ENCODE results near the gene PPP1R13B.

PPP1R13B gene

DNA sequence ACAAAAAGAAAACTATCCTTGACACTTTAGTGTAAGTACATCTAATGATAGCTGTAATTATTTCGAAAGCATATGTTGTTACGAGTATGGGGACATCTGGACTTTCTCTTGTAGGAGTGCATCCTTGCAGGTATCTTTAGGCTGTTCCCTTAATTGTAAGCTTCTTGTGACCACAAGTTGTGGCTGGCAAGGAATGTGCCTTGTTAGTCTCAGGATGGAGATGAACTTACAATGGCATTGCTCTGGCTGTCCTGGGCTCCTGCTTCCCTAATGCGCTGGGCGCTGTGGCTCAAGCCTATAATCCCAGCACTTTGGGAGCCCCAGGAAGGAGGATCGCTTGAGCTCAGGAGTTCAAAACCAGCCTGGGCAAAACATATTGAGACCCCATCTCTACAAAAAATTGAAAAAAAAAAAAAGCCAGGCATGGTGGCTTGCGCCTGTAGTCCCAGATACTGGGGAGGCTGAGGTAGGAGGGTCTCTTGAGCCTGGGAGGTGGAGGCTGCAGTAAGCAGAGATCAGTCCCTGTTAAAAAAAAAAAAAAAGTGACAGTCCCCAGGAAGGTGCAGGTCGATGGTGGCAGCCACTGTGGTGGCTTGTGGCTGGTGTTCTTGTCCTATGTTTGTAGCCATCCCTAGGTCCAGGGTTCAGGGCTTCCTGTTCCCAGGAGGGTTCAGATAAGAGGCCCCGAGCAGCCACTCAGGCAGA, 23.7 kb upstream of the PPP1R13B start:
- H3K27ac Mint-ChIP-seq = no peak overlapping the region
- no peaks in the 10 kb centered on the region for H3K36me3 Mint-ChIP-seq
- H3K9me3 Mint-ChIP-seq = peaks cover 4% of the 10 kb centered on the region
- no peak for DNase-seq (ENCODE audit: low spot score in 2 of 2)
- peak overlapping the region; percentile 88 for H3K4me3 Mint-ChIP-seq
- no peak for ATAC-seq (ENCODE audit: low read depth)
- peaks cover 2% of the 10 kb centered on the region for H3K27me3 Mint-ChIP-seq
- H3K4me1 Mint-ChIP-seq = peaks cover 10% of the 10 kb centered on the region

DNA sequence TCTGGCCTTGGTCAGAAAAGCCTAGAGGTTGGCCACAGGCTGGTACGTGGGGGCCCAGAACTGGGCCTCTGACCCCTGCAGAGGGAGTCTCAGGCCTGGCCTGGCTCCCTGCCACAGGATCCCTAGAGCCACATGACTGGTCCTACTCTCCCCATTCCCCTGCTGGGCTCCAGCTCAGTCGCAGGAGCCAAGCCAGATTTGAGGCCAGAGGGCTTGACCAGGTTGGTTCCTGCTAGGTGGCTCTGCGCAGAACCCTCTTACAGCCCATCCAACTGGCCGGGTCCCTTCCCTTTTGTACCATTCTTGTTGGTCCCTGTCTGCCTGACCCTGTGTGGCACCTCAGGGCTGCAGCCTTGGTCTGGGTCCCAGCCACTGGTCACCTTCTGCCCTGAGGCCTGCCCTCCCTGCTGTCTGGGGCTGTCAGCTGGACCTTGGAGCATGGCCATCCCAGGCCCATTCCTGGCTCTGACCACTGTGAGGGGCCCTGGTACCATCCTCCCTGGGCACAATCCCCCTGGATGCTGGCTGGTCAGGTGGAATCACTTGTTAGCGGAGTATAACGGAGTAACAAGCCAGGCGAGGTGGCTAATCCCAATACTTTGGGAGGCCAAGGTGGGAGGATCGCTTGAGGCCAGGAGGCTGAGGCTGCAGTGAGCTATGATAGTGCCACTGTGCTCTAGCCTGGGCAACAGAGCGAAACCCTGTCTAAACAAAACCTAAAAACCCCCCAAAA, 22.9 kb upstream of the PPP1R13B start:
- H3K4me1 Mint-ChIP-seq = peaks cover 10% of the 10 kb centered on the region
- H3K4me3 Mint-ChIP-seq = no peak overlapping the region
- no peak overlapping the region for H3K27ac Mint-ChIP-seq
- ATAC-seq (ENCODE audit: low read depth) (no peak), DNase-seq (ENCODE audit: low spot score in 2 of 2) (no peak)
- H3K27me3 Mint-ChIP-seq = peaks cover 2% of the 10 kb centered on the region
- H3K9me3 Mint-ChIP-seq = peaks cover 4% of the 10 kb centered on the region
- H3K36me3 Mint-ChIP-seq = no peaks in the 10 kb centered on the region

DNA sequence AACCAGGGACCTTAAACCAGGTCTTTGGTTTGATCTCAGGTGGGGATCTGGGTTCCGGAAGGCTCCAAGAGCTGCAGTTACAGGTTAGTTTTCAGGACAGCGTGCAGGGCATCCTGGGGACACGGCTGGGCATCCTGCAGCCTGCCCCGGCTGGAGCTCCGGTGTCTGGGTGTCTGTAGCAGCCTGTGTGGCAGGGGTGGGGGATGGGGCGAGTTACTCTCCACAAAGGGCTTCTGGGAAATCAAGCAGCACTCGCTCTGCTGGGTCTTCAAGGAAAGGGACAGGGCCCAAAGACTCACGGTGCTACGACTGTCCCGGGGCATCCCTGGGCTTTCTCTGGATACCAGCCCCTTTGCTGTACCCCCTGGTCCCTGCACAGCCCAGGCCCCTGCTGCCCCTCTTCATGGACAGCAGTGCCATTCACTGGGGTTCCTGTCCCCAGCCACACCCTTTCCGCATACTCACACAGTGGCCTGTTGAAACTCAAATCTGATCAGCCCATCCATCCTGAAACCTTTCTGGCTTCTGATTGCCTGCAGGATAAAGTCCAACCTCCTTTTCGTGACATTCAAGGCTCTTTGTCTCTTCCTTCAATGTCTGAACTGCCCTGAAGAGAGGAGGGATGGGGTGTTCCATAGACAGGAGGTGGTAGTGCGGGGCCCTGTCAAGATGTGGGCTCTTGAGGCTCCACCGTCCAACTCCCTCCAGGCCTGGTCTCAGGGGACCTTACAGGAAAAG, 22.2 kb upstream of the PPP1R13B start:
- no peak for ATAC-seq (ENCODE audit: low read depth)
- DNase-seq (ENCODE audit: low spot score in 2 of 2) = no peak
- Mint-ChIP-seq H3K4me1 (peaks cover 4% of the 10 kb centered on the region), H3K4me3 (no peak overlapping the region), H3K27ac (no peak overlapping the region), H3K27me3 (peaks cover 2% of the 10 kb centered on the region), H3K9me3 (no peaks in the 10 kb centered on the region), H3K36me3 (no peaks in the 10 kb centered on the region)

DNA sequence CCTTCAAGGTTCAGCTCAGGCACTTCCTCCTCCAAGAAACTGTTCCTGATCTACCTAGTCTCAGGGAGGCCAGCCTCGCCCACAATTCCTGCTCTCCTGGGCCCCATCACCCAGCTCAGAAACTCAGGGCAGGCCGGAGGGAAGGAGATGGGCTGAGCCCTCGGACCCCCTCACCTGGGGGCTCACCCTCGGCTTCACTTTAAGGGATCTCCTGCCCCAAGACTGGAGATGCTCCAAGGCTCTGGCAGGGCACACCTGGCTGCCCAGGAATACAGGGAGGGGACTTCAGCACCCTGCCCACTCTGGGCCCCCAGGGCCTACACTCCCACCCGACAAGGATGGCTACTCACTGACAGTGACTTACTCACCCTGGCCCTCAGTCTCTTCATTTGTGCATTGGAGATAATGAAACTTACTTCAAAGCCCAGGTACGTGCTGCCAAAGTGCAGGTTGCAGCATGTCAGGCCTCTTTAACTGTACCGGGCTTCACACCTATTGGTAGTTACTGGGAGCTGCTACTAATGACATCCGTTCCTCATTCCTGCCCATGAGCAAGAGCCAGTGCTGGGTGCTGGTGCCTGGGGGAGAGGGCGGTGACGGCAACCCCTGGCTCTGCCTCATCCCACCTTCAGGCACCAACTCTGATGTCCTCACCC, 21.0 kb upstream of the PPP1R13B start:
- Mint-ChIP-seq H3K36me3 (no peaks in the 10 kb centered on the region), H3K27ac (no peak overlapping the region), H3K4me1 (peaks cover 4% of the 10 kb centered on the region), H3K4me3 (no peak overlapping the region), H3K27me3 (peaks cover 5% of the 10 kb centered on the region), H3K9me3 (no peaks in the 10 kb centered on the region)
- ATAC-seq (ENCODE audit: low read depth) (no peak), DNase-seq (ENCODE audit: low spot score in 2 of 2) (no peak)

DNA sequence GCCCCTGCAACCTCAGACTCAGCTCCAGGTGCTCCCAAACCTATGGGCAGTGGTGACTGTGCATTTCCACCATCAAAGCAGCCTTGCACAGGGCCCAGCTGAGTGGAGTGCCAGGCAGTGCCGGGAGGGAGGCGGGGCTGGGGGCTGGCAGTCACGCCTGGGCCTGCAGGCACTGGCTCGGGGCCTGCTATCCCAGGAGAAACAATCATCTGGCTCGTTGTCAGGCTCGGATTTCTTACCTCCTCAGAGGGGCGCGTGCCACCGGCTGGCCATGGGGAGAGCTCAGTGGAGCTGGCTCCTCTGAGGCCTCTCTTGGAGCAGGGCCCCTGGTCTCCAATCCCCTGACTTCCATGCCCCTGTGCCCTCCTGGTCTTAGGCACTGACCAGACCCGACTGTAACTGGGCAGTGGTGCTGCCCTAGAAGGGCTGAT, 20.2 kb upstream of the PPP1R13B start:
- DNase-seq (ENCODE audit: low spot score in 2 of 2) = no peak
- Mint-ChIP-seq H3K4me3 (no peak overlapping the region), H3K27me3 (peaks cover 8% of the 10 kb centered on the region)

DNA sequence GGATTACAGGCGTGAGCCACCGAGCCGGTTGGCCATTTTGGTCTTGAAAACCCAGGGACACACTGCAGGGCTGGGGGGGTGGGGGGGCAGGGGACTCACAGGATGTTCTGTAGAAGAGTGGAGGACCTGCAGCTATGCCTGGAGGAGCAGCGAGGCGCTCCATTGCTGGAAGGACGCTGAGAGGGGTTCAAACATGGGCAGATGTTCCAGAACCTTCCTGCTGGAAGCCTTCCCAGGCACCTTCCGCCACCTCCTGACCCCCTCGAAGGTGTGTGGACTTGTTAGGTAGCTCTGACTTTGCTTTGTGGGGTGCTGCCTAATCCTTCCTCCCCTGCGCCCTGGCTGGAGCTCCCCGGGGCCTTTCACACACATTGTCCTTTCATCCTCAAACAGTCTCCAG, 19.6 kb upstream of the PPP1R13B start:
- no peak for ATAC-seq (ENCODE audit: low read depth)
- Mint-ChIP-seq H3K36me3 (no peaks in the 10 kb centered on the region), H3K27ac (no peak overlapping the region), H3K9me3 (no peaks in the 10 kb centered on the region), H3K27me3 (peaks cover 8% of the 10 kb centered on the region), H3K4me1 (no peaks in the 10 kb centered on the region), H3K4me3 (no peak overlapping the region)
- no peak for DNase-seq (ENCODE audit: low spot score in 2 of 2)

More for the DNA sequence above, 20.2 kb upstream of the PPP1R13B start:
- ATAC-seq (ENCODE audit: low read depth) = no peak
- H3K4me1 Mint-ChIP-seq = peaks cover 3% of the 10 kb centered on the region
- H3K9me3 Mint-ChIP-seq = no peaks in the 10 kb centered on the region
- no peaks in the 10 kb centered on the region for H3K36me3 Mint-ChIP-seq
- no peak overlapping the region for H3K27ac Mint-ChIP-seq

DNA sequence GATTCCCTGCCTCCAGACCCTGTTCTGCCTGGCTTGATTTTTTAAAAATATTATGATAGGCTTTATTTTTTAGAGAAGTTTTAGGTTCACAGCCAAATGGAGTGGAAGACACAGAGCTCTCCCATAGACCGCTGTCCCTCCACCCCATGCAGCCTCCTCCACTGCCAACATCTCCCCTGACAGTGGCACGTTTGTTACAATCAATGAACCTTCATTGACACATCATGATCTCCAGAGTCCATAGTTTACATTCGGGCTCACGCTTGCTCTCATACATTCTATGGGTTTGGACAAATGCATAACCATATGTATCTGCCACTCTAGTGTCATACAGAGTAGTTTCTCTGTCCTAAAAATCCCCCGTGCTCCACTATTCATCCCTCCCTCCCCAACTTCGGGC, 15.9 kb upstream of the PPP1R13B start:
- peaks cover 7% of the 10 kb centered on the region for H3K27me3 Mint-ChIP-seq
- DNase-seq (ENCODE audit: low spot score in 2 of 2) (no peak), ATAC-seq (ENCODE audit: low read depth) (no peak)
- no peaks in the 10 kb centered on the region for H3K36me3 Mint-ChIP-seq
- H3K27ac Mint-ChIP-seq = no peak overlapping the region
- H3K4me3 Mint-ChIP-seq = no peak overlapping the region
- H3K4me1 Mint-ChIP-seq = no peaks in the 10 kb centered on the region
- H3K9me3 Mint-ChIP-seq = no peaks in the 10 kb centered on the region

DNA sequence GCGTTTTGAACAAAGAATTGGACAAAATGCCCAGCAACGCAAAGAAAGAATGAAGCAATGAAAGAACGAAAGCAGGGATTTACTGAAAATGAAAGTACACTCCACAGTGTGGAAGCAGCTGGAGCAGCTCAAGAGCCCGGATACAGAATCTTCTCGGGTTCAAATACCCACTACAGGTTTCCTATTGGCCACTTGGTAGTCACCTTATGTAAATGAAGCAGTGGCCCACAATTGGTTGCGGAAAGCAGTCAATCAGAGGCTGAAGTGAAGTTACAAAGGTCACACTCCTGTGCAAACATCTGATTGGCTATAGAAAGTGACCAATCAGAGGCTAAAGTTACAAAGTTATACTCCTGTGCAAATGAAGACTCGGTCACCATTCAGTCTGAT, 15.0 kb upstream of the PPP1R13B start:
- H3K36me3 Mint-ChIP-seq = no peaks in the 10 kb centered on the region
- H3K4me1 Mint-ChIP-seq = no peaks in the 10 kb centered on the region
- DNase-seq (ENCODE audit: low spot score in 2 of 2) (no peak), ATAC-seq (ENCODE audit: low read depth) (no peak)
- no peak overlapping the region for H3K27ac Mint-ChIP-seq
- H3K27me3 Mint-ChIP-seq = peaks cover 7% of the 10 kb centered on the region
- no peak overlapping the region for H3K4me3 Mint-ChIP-seq
- no peaks in the 10 kb centered on the region for H3K9me3 Mint-ChIP-seq

DNA sequence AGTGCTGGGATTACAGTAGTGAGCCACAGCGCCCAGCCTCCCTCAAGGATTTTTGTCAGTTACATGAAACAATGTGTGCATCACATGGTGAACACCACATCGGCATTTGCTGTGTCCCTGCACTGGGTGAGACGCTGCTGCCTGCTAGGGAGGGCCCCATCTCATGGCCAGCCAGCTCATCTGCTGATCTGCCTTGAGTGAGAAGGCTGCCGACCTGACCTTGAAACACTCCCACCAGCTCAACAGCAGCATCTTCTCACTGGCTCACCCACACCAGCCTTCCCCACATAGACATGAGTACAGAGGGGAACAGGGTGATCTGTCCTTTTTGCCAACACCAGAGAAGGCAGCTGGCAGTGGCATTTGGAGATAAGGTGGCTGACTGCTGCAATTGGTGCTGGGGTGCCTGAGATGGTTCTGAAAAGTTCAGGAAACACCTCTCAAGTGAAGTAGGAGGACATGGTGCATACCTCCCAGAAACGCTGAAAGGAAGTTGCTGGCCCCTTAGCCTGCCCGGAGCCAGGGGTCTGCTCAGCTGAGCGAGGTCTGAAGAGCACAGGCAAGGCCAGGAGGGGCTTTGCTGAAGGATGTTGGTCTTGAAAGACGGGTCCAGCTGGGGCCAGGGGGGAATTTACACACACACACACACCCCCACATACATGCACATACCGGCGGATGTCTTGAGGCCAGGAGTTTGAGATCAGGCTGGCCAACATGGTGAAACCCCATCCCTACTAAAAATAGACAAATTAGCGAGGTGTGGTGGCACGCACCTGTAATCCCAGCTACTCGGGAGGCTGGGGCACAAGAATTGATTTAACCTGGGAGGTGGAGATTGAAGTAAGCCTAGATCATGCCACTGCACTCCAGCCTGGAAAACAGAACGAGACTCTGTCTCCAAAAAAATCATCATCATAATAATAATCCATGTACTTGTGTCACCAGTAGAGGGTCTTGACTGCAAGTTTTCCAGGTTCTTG, 14.3 kb upstream of the PPP1R13B start:
- Mint-ChIP-seq H3K4me3 (no peak overlapping the region), H3K27ac (no peak overlapping the region), H3K4me1 (no peaks in the 10 kb centered on the region), H3K36me3 (no peaks in the 10 kb centered on the region), H3K27me3 (peaks cover 7% of the 10 kb centered on the region), H3K9me3 (no peaks in the 10 kb centered on the region)
- ATAC-seq (ENCODE audit: low read depth) (no peak), DNase-seq (ENCODE audit: low spot score in 2 of 2) (no peak)

DNA sequence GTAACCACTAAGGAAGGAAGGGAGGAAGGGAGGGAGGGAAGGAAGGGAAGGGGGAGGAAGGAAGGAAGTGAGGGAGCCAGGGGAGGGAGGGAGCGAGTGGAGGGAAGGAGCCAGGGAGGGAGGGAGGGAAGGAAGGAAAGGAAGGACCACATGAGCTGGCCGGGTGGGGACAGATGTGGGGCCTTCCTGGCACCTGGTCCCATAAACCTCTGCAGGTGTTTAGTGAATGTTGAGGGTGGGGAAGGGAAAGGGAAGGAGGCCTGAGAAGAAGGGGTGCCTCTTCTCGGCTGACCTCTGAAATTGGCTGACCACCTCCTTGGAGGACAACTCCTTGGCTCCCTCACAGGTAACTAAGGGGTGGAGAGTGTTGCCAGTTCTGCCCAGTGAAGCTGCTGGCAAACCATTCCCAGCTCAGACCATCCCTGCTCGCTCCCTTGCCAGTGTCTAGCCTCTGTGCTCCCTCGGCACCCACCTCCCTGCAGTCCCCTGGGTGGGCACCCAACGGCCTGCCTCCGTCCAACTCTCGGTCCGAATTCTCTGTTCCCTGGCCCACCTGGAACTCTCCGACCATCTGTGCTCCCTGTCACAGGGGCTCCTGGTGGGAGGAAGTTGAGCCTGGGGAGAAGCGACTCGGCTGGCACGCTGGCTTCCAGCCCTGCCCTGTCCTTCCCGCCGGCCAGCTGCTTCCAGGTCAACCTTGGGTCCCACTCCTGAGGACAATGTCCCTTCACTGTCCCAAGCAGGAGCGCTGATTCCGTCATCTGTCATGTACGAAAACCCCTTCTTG, 12.2 kb upstream of the PPP1R13B start:
- H3K9me3 Mint-ChIP-seq = no peaks in the 10 kb centered on the region
- no peaks in the 10 kb centered on the region for H3K36me3 Mint-ChIP-seq

DNA sequence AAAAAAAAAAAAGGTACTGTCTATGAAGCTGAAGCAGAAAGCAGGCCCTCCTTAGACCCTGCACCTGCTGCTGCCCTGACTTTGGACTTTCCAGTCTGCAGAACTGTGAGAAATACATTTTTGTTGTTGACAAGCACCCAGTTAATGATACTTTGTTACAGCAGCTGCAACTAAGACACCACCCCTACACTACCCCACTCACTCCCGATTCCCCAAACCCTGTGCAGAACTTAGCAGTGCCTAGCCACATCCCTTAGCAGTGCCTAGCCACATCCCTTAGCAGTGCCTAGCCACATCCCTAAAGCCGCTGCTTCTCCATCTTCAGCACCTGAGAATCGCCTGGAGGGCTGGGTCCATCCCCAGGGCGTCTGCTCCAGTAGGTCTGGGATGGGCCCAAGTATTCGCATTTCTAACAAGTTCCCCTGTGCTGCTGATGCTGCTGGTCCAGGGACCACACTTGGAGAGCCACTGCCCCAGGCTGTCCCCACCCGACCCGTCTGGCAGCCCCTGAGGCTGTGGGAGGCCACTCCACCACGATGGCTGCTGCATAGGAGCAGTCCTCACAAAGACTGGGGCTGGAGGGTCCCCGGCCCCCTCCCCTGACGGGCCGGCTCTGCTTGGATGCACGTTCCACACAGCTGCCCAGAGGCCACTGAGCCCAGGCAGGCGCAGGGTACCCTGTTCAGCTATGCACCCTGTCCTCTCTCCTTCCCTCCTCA, 10.8 kb upstream of the PPP1R13B start:
- no peaks in the 10 kb centered on the region for H3K36me3 Mint-ChIP-seq
- no peak overlapping the region for H3K4me3 Mint-ChIP-seq
- H3K27me3 Mint-ChIP-seq = peaks cover 4% of the 10 kb centered on the region
- no peaks in the 10 kb centered on the region for H3K4me1 Mint-ChIP-seq
- no peak for ATAC-seq (ENCODE audit: low read depth)
- H3K9me3 Mint-ChIP-seq = no peaks in the 10 kb centered on the region
- H3K27ac Mint-ChIP-seq = no peak overlapping the region
- no peak for DNase-seq (ENCODE audit: low spot score in 2 of 2)

More for the DNA sequence above, 12.2 kb upstream of the PPP1R13B start:
- H3K27me3 Mint-ChIP-seq = peaks cover 7% of the 10 kb centered on the region
- no peaks in the 10 kb centered on the region for H3K4me1 Mint-ChIP-seq
- ATAC-seq (ENCODE audit: low read depth) (no peak), DNase-seq (ENCODE audit: low spot score in 2 of 2) (no peak)
- H3K27ac Mint-ChIP-seq = no peak overlapping the region
- no peak overlapping the region for H3K4me3 Mint-ChIP-seq

DNA sequence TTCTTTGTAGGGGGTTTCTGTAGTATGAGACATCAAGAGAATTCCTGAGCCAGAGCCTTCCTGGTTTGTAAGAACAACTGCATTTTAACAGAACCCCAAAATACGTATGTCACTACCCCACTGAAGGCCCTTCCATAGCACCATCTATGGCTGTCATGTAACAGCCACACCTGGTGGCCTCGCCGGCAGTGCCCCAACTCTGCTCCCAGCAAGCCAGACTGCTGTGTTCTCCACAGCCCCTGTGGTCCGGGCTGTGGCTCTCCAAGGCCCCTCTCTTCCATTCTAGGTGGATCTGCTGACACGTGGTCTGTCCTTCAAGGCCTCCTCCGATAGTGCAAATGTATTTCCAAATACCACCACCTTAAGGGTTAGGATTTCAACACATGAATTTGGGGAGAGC, 9.9 kb upstream of the PPP1R13B start:
- no peaks in the 10 kb centered on the region for H3K4me1 Mint-ChIP-seq
- H3K27me3 Mint-ChIP-seq = peaks cover 1% of the 10 kb centered on the region
- H3K4me3 Mint-ChIP-seq = no peak overlapping the region
- H3K36me3 Mint-ChIP-seq = no peaks in the 10 kb centered on the region
- no peak for DNase-seq (ENCODE audit: low spot score in 2 of 2)
- H3K9me3 Mint-ChIP-seq = no peaks in the 10 kb centered on the region
- no peak for ATAC-seq (ENCODE audit: low read depth)
- H3K27ac Mint-ChIP-seq = no peak overlapping the region

Measured in memory B cell (primary cell).